ENCODE data around the gene USP6NL.

DNA sequence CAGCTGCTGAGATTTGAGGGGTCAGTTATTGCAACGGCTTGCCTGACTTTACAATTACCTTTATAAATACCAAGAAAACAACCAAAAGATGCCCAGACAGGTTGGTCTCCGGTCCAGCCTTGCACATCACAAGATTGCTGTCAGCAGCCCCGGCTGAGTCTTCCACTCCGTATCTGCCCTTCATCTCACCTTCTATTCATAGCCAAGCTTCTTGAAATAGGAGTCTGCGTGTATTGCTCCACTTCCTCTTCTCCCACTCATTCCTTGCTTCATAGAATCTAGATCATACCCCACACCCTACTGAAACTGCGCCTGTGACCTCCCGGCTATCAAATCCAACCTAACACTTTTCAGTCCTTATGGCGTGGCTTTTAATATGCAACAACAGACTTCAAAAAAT, 31.1 kb upstream of the USP6NL start:
- TF ChIP-seq GABPA (IDR thresholded peaks at IDR 0.05; ENCODE audit: low read depth) (no peak), POLR2AphosphoS5 (IDR thresholded peaks at IDR 0.05; ENCODE audit: low read depth) (no peak)
- TF ChIP-seq, protein P1, sequence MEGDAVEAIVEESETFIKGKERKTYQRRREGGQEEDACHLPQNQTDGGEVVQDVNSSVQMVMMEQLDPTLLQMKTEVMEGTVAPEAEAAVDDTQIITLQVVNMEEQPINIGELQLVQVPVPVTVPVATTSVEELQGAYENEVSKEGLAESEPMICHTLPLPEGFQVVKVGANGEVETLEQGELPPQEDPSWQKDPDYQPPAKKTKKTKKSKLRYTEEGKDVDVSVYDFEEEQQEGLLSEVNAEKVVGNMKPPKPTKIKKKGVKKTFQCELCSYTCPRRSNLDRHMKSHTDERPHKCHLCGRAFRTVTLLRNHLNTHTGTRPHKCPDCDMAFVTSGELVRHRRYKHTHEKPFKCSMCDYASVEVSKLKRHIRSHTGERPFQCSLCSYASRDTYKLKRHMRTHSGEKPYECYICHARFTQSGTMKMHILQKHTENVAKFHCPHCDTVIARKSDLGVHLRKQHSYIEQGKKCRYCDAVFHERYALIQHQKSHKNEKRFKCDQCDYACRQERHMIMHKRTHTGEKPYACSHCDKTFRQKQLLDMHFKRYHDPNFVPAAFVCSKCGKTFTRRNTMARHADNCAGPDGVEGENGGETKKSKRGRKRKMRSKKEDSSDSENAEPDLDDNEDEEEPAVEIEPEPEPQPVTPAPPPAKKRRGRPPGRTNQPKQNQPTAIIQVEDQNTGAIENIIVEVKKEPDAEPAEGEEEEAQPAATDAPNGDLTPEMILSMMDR (IDR thresholded peaks at IDR 0.05; ENCODE audit: insufficient read depth, low read length): no peak

Measured in HL-60 (cell line).